Astrocyte (in vitro differentiated cells and primary cell): Measurements from ENCODE around the gene OMA1. TPM values are rescaled to one million over a fixed set of nuclear protein-coding genes. Genes with fewer than 3 reads are reported as not detected.

Experiments used
- DNase-seq: peaks from one replicate; pipeline ENCODE4 v3.0.0-alpha.2; 2010; ENCODE audit warnings: low read depth
- FAIRE-seq: peaks from 2 replicates; lab custom pipeline; 2011; peaks lifted over from hg19 to GRCh38; lab: Jason Lieb, UNC
- H2AFZ ChIP-seq: 2 replicates; pipeline ENCODE4 v1.6.0; 2012; ENCODE audit warnings: low read depth, low read length, inconsistent platforms
- H3K27ac ChIP-seq: 2 replicates; pipeline ENCODE4 v1.5.1; 2011; ENCODE audit warnings: low read depth, low read length, inconsistent platforms
- H3K27me3 ChIP-seq: 2 replicates; pipeline ENCODE4 v1.6.0; 2011; ENCODE audit warnings: low read length, inconsistent platforms; ENCODE audit not compliant: insufficient read depth
- H3K36me3 ChIP-seq: 2 replicates; pipeline ENCODE4 v1.5.1; 2011; ENCODE audit warnings: low read length, inconsistent platforms; ENCODE audit not compliant: insufficient read depth
- H3K4me1 ChIP-seq: 2 replicates; pipeline ENCODE4 v1.5.1; 2011; ENCODE audit warnings: low read length, inconsistent platforms; ENCODE audit not compliant: insufficient read depth
- H3K4me2 ChIP-seq: 2 replicates; pipeline ENCODE4 v1.6.0; 2012; ENCODE audit warnings: low read length, inconsistent platforms
- H3K4me3 ChIP-seq: 2 replicates; pipeline ENCODE4 v1.5.1; 2011; ENCODE audit warnings: low read depth, mild to moderate bottlenecking, low read length, inconsistent platforms; ENCODE audit not compliant: insufficient read depth
- H3K79me2 ChIP-seq: 2 replicates; pipeline ENCODE4 v1.6.0; 2012; ENCODE audit warnings: mild to moderate bottlenecking, low read length, inconsistent platforms; ENCODE audit not compliant: insufficient read depth
- H3K9ac ChIP-seq: 2 replicates; pipeline ENCODE4 v1.6.0; 2012; ENCODE audit warnings: mild to moderate bottlenecking, low read length, inconsistent platforms
- H3K9me3 ChIP-seq: 2 replicates; pipeline ENCODE4 v1.5.1; 2012; ENCODE audit warnings: low read depth, mild to moderate bottlenecking, low read length, inconsistent platforms; ENCODE audit not compliant: insufficient read depth
- H4K20me1 ChIP-seq: 2 replicates; pipeline ENCODE4 v1.6.0; 2012; ENCODE audit warnings: low read length, inconsistent platforms; ENCODE audit not compliant: insufficient read depth
- H3K27ac Mint-ChIP-seq: one replicate; pipeline ENCODE4 v1.8.0; 2021; ENCODE audit warnings: mild to moderate bottlenecking, mixed read lengths; ENCODE audit not compliant: unreplicated experiment
- H3K27me3 Mint-ChIP-seq: one replicate; pipeline ENCODE4 v1.8.0; 2021; ENCODE audit warnings: low read depth, mixed read lengths; ENCODE audit not compliant: unreplicated experiment
- H3K36me3 Mint-ChIP-seq: one replicate; pipeline ENCODE4 v1.8.0; 2021; ENCODE audit warnings: low read depth, mixed read lengths; ENCODE audit not compliant: unreplicated experiment
- H3K4me1 Mint-ChIP-seq: one replicate; pipeline ENCODE4 v1.8.0; 2021; ENCODE audit warnings: low read depth, mixed read lengths; ENCODE audit not compliant: unreplicated experiment
- H3K4me3 Mint-ChIP-seq: one replicate; pipeline ENCODE4 v1.8.0; 2021; ENCODE audit warnings: mild to moderate bottlenecking, moderate library complexity, mixed read lengths; ENCODE audit not compliant: unreplicated experiment
- H3K9me3 Mint-ChIP-seq: one replicate; pipeline ENCODE4 v1.8.0; 2021; ENCODE audit warnings: mild to moderate bottlenecking, mixed read lengths; ENCODE audit not compliant: unreplicated experiment
- EZH2 ChIP-seq: IDR thresholded peaks from 2 replicates; pipeline ENCODE4 v1.6.1; 2012; ENCODE audit warnings: mild to moderate bottlenecking, low read length, inconsistent platforms; ENCODE audit not compliant: insufficient read depth
- total RNA-seq: library from RNA; stranded (reverse); gene quantifications from 2 replicates; pipeline ENCODE4 v1.2.1, GENCODE V29; 2021
- TF ChIP-seq, protein P1 (sequence below): IDR thresholded peaks from 2 replicates; pipeline ENCODE4 v1.5.1; 2011; ENCODE audit warnings: low read depth, mild to moderate bottlenecking, inconsistent platforms, low read length, moderate library complexity; ENCODE audit not compliant: insufficient read depth

OMA1 gene
- total RNA-seq, 1 donor from 2014 or later: 5.1 TPM

DNA sequence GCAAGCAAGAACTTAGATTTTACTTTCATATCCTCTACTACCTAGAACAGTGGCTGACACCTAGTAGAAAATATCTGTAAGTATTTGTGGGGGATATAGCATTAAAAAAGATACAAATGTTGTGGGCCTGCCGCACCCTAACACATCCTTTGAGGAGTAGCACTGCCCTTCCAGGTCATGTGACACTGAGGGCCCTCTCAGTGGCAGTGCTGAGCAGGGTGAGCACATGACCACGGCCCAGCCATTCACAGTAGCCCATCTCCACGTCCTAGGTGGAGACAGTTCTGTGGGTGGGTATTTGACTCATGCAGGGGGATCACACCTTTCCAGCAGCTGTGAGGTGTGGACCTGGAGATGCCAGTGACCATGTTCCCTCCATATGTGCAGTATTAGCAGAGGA, 108.9 kb downstream of the OMA1 start:
- H3K27ac Mint-ChIP-seq: no peak overlapping the region
- no peaks in the 10 kb centered on the region for H3K9me3 Mint-ChIP-seq
- H3K4me1 ChIP-seq: peaks cover 7% of the 10 kb centered on the region

DNA sequence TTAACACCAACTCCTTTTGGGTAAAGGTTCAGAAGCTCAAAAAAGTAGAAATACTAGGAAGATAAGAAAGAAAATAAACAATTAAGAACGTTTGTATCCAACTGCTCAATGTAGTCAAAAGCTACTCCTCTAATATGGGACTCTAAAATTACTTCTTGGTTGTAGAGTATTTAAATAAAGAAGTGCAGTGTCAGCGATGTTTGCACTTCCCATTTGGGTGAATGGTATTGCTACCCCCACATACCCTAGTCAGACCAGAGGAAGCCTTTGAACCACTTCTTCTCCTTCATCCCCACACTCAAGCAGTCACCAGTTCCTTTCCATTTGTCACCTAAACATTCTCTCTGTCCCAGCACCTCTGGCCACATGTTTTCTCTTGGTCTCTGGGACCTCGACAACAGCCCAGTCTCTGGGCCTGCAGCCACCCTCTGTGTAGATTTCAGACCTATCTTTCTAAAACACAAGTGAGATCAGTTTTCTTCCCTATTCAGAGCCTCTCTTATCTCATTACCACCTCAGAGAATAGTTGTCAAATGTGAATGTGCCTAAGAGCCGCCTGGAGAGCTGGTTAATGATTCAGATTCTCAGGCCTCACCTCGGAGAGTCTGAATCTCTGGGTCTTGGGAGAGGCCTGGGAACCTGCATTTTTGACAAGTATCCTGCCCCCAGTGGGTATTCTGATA, 109.8 kb downstream of the OMA1 start:
- Histone ChIP-seq H3K4me2 (no peak overlapping the region), H3K9me3 (no peaks in the 10 kb centered on the region), H3K79me2 (no peaks in the 10 kb centered on the region), H4K20me1 (no peaks in the 10 kb centered on the region), H3K4me1 (peaks cover 12% of the 10 kb centered on the region), H3K9ac (no peak overlapping the region), H3K36me3 (no peaks in the 10 kb centered on the region), H2AFZ (no peak overlapping the region), H3K27ac (no peak overlapping the region), H3K27me3 (peaks cover 2% of the 10 kb centered on the region), H3K4me3 (no peak overlapping the region)
- Mint-ChIP-seq H3K27ac (no peak overlapping the region), H3K9me3 (no peaks in the 10 kb centered on the region), H3K27me3 (peaks cover 7% of the 10 kb centered on the region), H3K4me3 (no peak overlapping the region), H3K36me3 (no peaks in the 10 kb centered on the region), H3K4me1 (no peaks in the 10 kb centered on the region)
- DNase-seq (no peak), FAIRE-seq (no peak)
- no peak for TF ChIP-seq EZH2
- TF ChIP-seq, protein P1, sequence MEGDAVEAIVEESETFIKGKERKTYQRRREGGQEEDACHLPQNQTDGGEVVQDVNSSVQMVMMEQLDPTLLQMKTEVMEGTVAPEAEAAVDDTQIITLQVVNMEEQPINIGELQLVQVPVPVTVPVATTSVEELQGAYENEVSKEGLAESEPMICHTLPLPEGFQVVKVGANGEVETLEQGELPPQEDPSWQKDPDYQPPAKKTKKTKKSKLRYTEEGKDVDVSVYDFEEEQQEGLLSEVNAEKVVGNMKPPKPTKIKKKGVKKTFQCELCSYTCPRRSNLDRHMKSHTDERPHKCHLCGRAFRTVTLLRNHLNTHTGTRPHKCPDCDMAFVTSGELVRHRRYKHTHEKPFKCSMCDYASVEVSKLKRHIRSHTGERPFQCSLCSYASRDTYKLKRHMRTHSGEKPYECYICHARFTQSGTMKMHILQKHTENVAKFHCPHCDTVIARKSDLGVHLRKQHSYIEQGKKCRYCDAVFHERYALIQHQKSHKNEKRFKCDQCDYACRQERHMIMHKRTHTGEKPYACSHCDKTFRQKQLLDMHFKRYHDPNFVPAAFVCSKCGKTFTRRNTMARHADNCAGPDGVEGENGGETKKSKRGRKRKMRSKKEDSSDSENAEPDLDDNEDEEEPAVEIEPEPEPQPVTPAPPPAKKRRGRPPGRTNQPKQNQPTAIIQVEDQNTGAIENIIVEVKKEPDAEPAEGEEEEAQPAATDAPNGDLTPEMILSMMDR: no peak

More for the DNA sequence above, 108.9 kb downstream of the OMA1 start:
- Histone ChIP-seq H3K9ac (no peak overlapping the region), H3K79me2 (no peaks in the 10 kb centered on the region), H3K27ac (no peak overlapping the region), H3K9me3 (no peaks in the 10 kb centered on the region), H3K36me3 (no peaks in the 10 kb centered on the region), H3K27me3 (peaks cover 2% of the 10 kb centered on the region), H3K4me2 (no peak overlapping the region), H3K4me3 (no peak overlapping the region), H2AFZ (no peak overlapping the region), H4K20me1 (no peaks in the 10 kb centered on the region)
- FAIRE-seq (no peak), DNase-seq (no peak)
- Mint-ChIP-seq H3K4me3 (no peak overlapping the region), H3K27me3 (peaks cover 7% of the 10 kb centered on the region), H3K36me3 (no peaks in the 10 kb centered on the region), H3K4me1 (no peaks in the 10 kb centered on the region)
- TF ChIP-seq, protein P1: no peak
- no peak for TF ChIP-seq EZH2

DNA sequence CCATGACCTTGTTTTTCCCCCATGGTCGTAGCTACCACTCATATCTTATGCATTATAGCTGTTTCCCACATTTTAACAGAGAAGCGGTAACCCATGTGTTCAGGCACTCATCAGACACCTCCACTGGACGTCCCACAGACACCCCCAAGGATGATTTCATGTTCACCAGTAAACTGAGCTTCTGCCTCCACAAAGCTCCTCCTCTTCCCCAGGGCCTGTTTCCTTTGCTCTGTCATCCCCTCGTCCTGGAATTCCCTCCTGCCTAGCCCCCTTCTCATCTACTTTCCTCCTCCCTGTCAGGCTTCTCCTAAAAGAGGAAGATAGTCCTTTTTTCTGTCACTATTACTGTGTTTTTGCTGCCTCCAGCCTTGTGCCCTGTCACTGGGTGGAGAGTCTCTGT, 111.2 kb downstream of the OMA1 start:
- H3K27ac Mint-ChIP-seq: no peak overlapping the region
- Histone ChIP-seq H3K4me1 (peaks cover 12% of the 10 kb centered on the region), H3K27ac (no peak overlapping the region), H3K9ac (no peak overlapping the region), H3K36me3 (no peaks in the 10 kb centered on the region), H2AFZ (no peak overlapping the region), H3K79me2 (no peaks in the 10 kb centered on the region), H3K4me3 (no peak overlapping the region), H3K9me3 (no peaks in the 10 kb centered on the region), H3K27me3 (peaks cover 1% of the 10 kb centered on the region), H4K20me1 (no peaks in the 10 kb centered on the region), H3K4me2 (no peak overlapping the region)
- peaks cover 4% of the 10 kb centered on the region for H3K4me1 Mint-ChIP-seq
- H3K4me3 Mint-ChIP-seq: no peak overlapping the region
- FAIRE-seq (no peak), DNase-seq (no peak)
- TF ChIP-seq, protein P1: no peak
- TF ChIP-seq EZH2: no peak
- no peaks in the 10 kb centered on the region for H3K9me3 Mint-ChIP-seq
- no peaks in the 10 kb centered on the region for H3K36me3 Mint-ChIP-seq
- H3K27me3 Mint-ChIP-seq: peaks cover 6% of the 10 kb centered on the region
